HCT116 (cell line): ENCODE results near the gene PRSS21. TPM values are rescaled to one million over a fixed set of nuclear protein-coding genes. Genes with fewer than 3 reads are reported as not detected.

Experiments
- ATAC-seq: fragments of 200-7000 bp; cut with Tn5 transposase; 2 replicates; pipeline ENCODE4 v1.9.1; 2020; ENCODE audit warnings: mild to moderate bottlenecking, moderate library complexity
- BruUV-seq: library from RNA; stranded (reverse); fragments of 400-500 nt; replicated peaks from 2 replicates; lab custom pipeline; 2021; lab: Mats Ljungman, UMichigan
- CTCF ChIA-PET: fragments of 300-600 bp; sonication (Branson Sonifier 250); formaldehyde crosslinking; loops from one replicate; lab custom pipeline; 2021; ENCODE audit warnings: antibody characterized with exemption; lab: Charles Lee
- POLR2A ChIA-PET: fragments of 300-600, 350-600 bp; sonication (Branson Sonifier 250); formaldehyde crosslinking; loops from one replicate; lab custom pipeline; 2021; ENCODE audit warnings: antibody characterized with exemption; lab: Charles Lee
- RAD21 ChIA-PET, 2 experiments: fragments of 300-600 bp; sonication (Branson Sonifier 250); formaldehyde crosslinking; loops; one replicate each; lab custom pipeline; 2023; ENCODE audit warnings: low total read pairs in 2 of 2; ENCODE audit not compliant: uncharacterized antibody in 2 of 2, unreplicated experiment in 2 of 2, low non-redundant PET in 1 of 2; lab: Charles Lee
- DNase-seq: peaks from one replicate; pipeline ENCODE4 v3.0.0-alpha.2; 2010; ENCODE audit warnings: low read depth, low spot score
- H2AFZ ChIP-seq: fragments of 200-600 bp; shearing (Covaris generic), sonication (generic); 2 replicates; pipeline ENCODE4 v1.6.1; 2017; ENCODE audit warnings: low read depth, mixed run types, mixed read lengths, antibody characterized with exemption, low read length; ENCODE audit not compliant: poor library complexity, severe bottlenecking
- H3K27ac ChIP-seq: 2 replicates; pipeline ENCODE4 v1.5.1; 2012; ENCODE audit warnings: low read depth, low read length
- H3K27me3 ChIP-seq: fragments of 200-600 bp; sonication (generic); 2 replicates; pipeline ENCODE4 v1.6.1; 2016; ENCODE audit warnings: mixed run types, low read length, mixed read lengths; ENCODE audit not compliant: insufficient read depth
- H3K36me3 ChIP-seq, 2 experiments: fragments of 200-500 bp in 1 of 2; fragments of 200-600 bp in 1 of 2; sonication (Bioruptor generic) in 1 of 2; sonication (generic) in 1 of 2; 2 replicates each; pipeline versions ENCODE4 v1.5.1 to v1.6.1; 2014 to 2016; ENCODE audit warnings: low read length in 2 of 2, inconsistent platforms in 1 of 2, mixed read lengths in 1 of 2, mixed run types in 1 of 2; ENCODE audit not compliant: insufficient read depth in 2 of 2, control insufficient read depth in 1 of 2
- H3K4me1 ChIP-seq, 2 experiments: fragments of 200-600 bp in 1 of 2; sonication (generic) in 1 of 2; 2 replicates each; pipeline versions ENCODE4 v1.5.1 to v1.6.1; 2012 to 2017; ENCODE audit warnings: low read length in 2 of 2, inconsistent platforms in 1 of 2, mild to moderate bottlenecking in 1 of 2, mixed read lengths in 1 of 2, mixed run types in 1 of 2, moderate library complexity in 1 of 2; ENCODE audit not compliant: insufficient read depth in 2 of 2, control insufficient read depth in 1 of 2
- H3K4me2 ChIP-seq: fragments of 200-600 bp; sonication (generic); 2 replicates; pipeline ENCODE4 v1.6.1; 2017; ENCODE audit warnings: mixed run types, low read length, mixed read lengths
- H3K4me3 ChIP-seq, 2 experiments: fragments of 200-600 bp in 1 of 2; sonication (generic) in 1 of 2; replicated peaks in 1 of 2; 2 replicates each; pipeline ENCODE4 v1.5.1; 2011 to 2016; ENCODE audit warnings: low read length in 2 of 2, control low read depth in 1 of 2, low read depth in 1 of 2, mild to moderate bottlenecking in 1 of 2, mixed read lengths in 1 of 2, mixed run types in 1 of 2
- H3K79me2 ChIP-seq: fragments of 200-600 bp; sonication (generic); 2 replicates; pipeline ENCODE4 v1.6.1; 2017; ENCODE audit warnings: mild to moderate bottlenecking, mixed run types, low read length, moderate library complexity, mixed read lengths; ENCODE audit not compliant: insufficient read depth
- H3K9ac ChIP-seq: fragments of 200-600 bp; sonication (generic); 2 replicates; pipeline ENCODE4 v1.6.1; 2016; ENCODE audit warnings: low read length, mixed read lengths
- H3K9me2 ChIP-seq: fragments of 200-600 bp; sonication (generic), shearing (Covaris generic); 2 replicates; pipeline ENCODE4 v1.6.1; 2017; ENCODE audit warnings: mixed run types, mild to moderate bottlenecking, moderate library complexity; ENCODE audit not compliant: insufficient read depth
- H3K9me3 ChIP-seq, 2 experiments: fragments of 200-500 bp in 1 of 2; fragments of 200-600 bp in 1 of 2; sonication (Bioruptor generic) in 1 of 2; sonication (generic) in 1 of 2; 2 replicates each; pipeline ENCODE4 v1.6.1; 2014 to 2017; ENCODE audit warnings: low read length in 2 of 2, mixed read lengths in 2 of 2, inconsistent platforms in 1 of 2, low read depth in 1 of 2, mild to moderate bottlenecking in 1 of 2, mixed run types in 1 of 2, moderate library complexity in 1 of 2; ENCODE audit not compliant: control insufficient read depth in 1 of 2, insufficient read depth in 1 of 2
- H4K20me1 ChIP-seq: fragments of 200-600 bp; sonication (generic), shearing (Covaris generic); 2 replicates; pipeline ENCODE4 v1.6.1; 2017; ENCODE audit warnings: mixed run types, mild to moderate bottlenecking, moderate library complexity; ENCODE audit not compliant: insufficient read depth
- ATF3 ChIP-seq: IDR thresholded peaks from 2 replicates; pipeline ENCODE4 v1.6.1; 2012
- CBX3 ChIP-seq: IDR thresholded peaks from 2 replicates; pipeline ENCODE4 v1.6.1; 2012; ENCODE audit warnings: low read depth
- CTCF ChIP-seq, 3 experiments: fragments of 200-600 bp in 1 of 3; sonication (generic) in 1 of 3; IDR thresholded peaks in 2 of 3; conservative IDR thresholded peaks in 1 of 3; 2 replicates each; pipeline ENCODE4 v1.5.1; 2012 to 2017; ENCODE audit warnings: low read depth in 2 of 3, low read length in 2 of 3, antibody characterized with exemption in 1 of 3, borderline replicate concordance in 1 of 3, control low read depth in 1 of 3, mild to moderate bottlenecking in 1 of 3, mixed read lengths in 1 of 3, mixed run types in 1 of 3, moderate library complexity in 1 of 3; ENCODE audit not compliant: insufficient read depth in 1 of 3
- EZH2phosphoT487 ChIP-seq: fragments of 200-600 bp; IDR thresholded peaks from 2 replicates; pipeline ENCODE4 v1.6.1; 2018; ENCODE audit warnings: antibody characterized with exemption, borderline replicate concordance
- JUND ChIP-seq: IDR thresholded peaks from 2 replicates; pipeline ENCODE4 v1.6.1; 2012
- MAX ChIP-seq: IDR thresholded peaks from 2 replicates; pipeline ENCODE4 v1.6.1; 2012
- POLR2A ChIP-seq: IDR thresholded peaks from 2 replicates; pipeline ENCODE4 v1.7.0; 2011; ENCODE audit warnings: borderline replicate concordance; ENCODE audit not compliant: insufficient read depth, insufficient read length; ENCODE audit errors: extremely low read depth
- RAD21 ChIP-seq: IDR thresholded peaks from 2 replicates; pipeline ENCODE4 v1.6.1; 2012; ENCODE audit warnings: low read depth, mild to moderate bottlenecking
- SIN3A ChIP-seq: IDR thresholded peaks from 2 replicates; pipeline ENCODE4 v1.6.1; 2012; ENCODE audit warnings: low read depth
- SP1 ChIP-seq: IDR thresholded peaks from 2 replicates; pipeline ENCODE4 v1.6.1; 2012; ENCODE audit warnings: low read depth
- ZFX ChIP-seq: fragments of 450-650 bp; IDR thresholded peaks from 2 replicates; pipeline ENCODE4 v1.6.1; 2017
- ZNF274 ChIP-seq: fragments of 200-500 bp; sonication (Bioruptor generic); IDR thresholded peaks from 2 replicates; pipeline ENCODE4 v1.6.1; 2014; ENCODE audit warnings: mild to moderate bottlenecking, low read depth, low read length, inconsistent platforms
- intact Hi-C: fragments of 100-400 bp; cut with micrococcal nuclease; formaldehyde crosslinking; loops from 2 replicates; pipeline ENCODE4 v1.10.0; 2022
- total RNA-seq: library from RNA; stranded (reverse); gene quantifications from one replicate; pipeline ENCODE4 v1.2.1, GENCODE V29; 2021; ENCODE audit not compliant: unreplicated experiment

The PRSS21 gene
- total RNA-seq, 1 experiment from 2014 or later: 0.39 TPM

GRCh38 chr16:2852003-2852730, 35.1 kb downstream of the PRSS21 start:
- intact Hi-C loops: no loop called here
- H3K4me3 ChIP-seq: no peak overlapping the region
- H3K27ac ChIP-seq: no peak overlapping the region
- H4K20me1 ChIP-seq: no peaks in the 10 kb centered on the region
- H3K27me3 ChIP-seq: no peaks in the 10 kb centered on the region
- peaks cover 9 to 20% of the 10 kb centered on the region in 2 experiments; a peak in 3 of 4 replicates for H3K4me1 ChIP-seq
- no peaks in the 10 kb centered on the region; the same call in 1 of the 2 replicates for H3K79me2 ChIP-seq
- ChIA-PET CTCF (no interaction called here), POLR2A (no interaction called here), RAD21 (no interaction called here)
- peaks cover 2 to 6% of the 10 kb centered on the region in 2 experiments; a peak in 2 of 4 replicates for H3K9me3 ChIP-seq
- H3K36me3 ChIP-seq: peaks cover 0 to 7% of the 10 kb centered on the region in 2 experiments; a peak in 1 of 4 replicates
- H3K9ac ChIP-seq: no peak overlapping the region
- H3K4me2 ChIP-seq: no peak overlapping the region
- no peak for DNase-seq
- no peak for ATAC-seq
- BruUV-seq: no TSS peak
- H3K9me2 ChIP-seq: no peaks in the 10 kb centered on the region
- TF ChIP-seq JUND: no peak
- no peak for TF ChIP-seq EZH2phosphoT487
- no peak for TF ChIP-seq MAX
- TF ChIP-seq POLR2A: no peak
- no peak for TF ChIP-seq SP1
- TF ChIP-seq CBX3: no peak
- no peak for TF ChIP-seq ZFX
- TF ChIP-seq RAD21: no peak
- no peak for TF ChIP-seq ATF3
- no peak for TF ChIP-seq CTCF (IDR thresholded peaks at IDR 0.05 in 2 of 3, conservative IDR thresholded peaks at IDR 0.05 in 1 of 3; ENCODE audit: borderline replicate concordance in 1 of 3, insufficient read depth in 1 of 3, low read depth in 2 of 3, low read length in 2 of 3)
- TF ChIP-seq ZNF274: no peak
- no peak for TF ChIP-seq SIN3A
- H2AFZ ChIP-seq: no peak overlapping the region
